WTC11 (cell line): Measurements from ENCODE around the gene ADARB2.

Source experiments
- CREB1 ChIP-seq: sonication (generic); formaldehyde crosslinking; IDR thresholded peaks from 2 replicates; pipeline ENCODE4 v1.8.0; 2023; ENCODE audit warnings: mild to moderate bottlenecking, missing genetic modification reagents
- ESRRA ChIP-seq: sonication (generic); formaldehyde crosslinking; IDR thresholded peaks from 2 replicates; pipeline ENCODE4 v1.8.1; 2022; ENCODE audit warnings: mild to moderate bottlenecking, missing genetic modification reagents, borderline replicate concordance
- JUN ChIP-seq: sonication (generic); formaldehyde crosslinking; IDR thresholded peaks from 2 replicates; pipeline ENCODE4 v1.8.0; 2023; ENCODE audit warnings: mild to moderate bottlenecking, missing genetic modification reagents
- MAX ChIP-seq: sonication (generic); formaldehyde crosslinking; IDR thresholded peaks from 2 replicates; pipeline ENCODE4 v1.8.0; 2022; ENCODE audit warnings: mild to moderate bottlenecking, missing genetic modification reagents
- OVOL2 ChIP-seq: fragments of 250-450 bp; sonication (Bioruptor Pico); IDR thresholded peaks from 2 replicates; pipeline ENCODE4 v1.9.0; 2021; ENCODE audit warnings: mild to moderate bottlenecking, borderline replicate concordance
- ZNF138 ChIP-seq: sonication (generic); formaldehyde crosslinking; conservative IDR thresholded peaks from 2 replicates; pipeline ENCODE4 v1.8.1; 2022; ENCODE audit warnings: mild to moderate bottlenecking, moderate library complexity, missing genetic modification reagents
- TF ChIP-seq, protein P1 (sequence below): fragments of 200-600 bp; IDR thresholded peaks from 2 replicates; pipeline ENCODE4 v1.8.0; 2022; ENCODE audit warnings: antibody characterized with exemption
- TF ChIP-seq, protein P2 (sequence below): sonication (generic); formaldehyde crosslinking; IDR thresholded peaks from 2 replicates; pipeline ENCODE4 v1.8.1; 2023; ENCODE audit warnings: mild to moderate bottlenecking, missing genetic modification reagents, moderate library complexity
- TF ChIP-seq, protein P3 (sequence below): sonication (generic); formaldehyde crosslinking; IDR thresholded peaks from 2 replicates; pipeline ENCODE4 v1.8.1; 2022; ENCODE audit warnings: low read depth, missing genetic modification reagents, borderline replicate concordance

DNA sequence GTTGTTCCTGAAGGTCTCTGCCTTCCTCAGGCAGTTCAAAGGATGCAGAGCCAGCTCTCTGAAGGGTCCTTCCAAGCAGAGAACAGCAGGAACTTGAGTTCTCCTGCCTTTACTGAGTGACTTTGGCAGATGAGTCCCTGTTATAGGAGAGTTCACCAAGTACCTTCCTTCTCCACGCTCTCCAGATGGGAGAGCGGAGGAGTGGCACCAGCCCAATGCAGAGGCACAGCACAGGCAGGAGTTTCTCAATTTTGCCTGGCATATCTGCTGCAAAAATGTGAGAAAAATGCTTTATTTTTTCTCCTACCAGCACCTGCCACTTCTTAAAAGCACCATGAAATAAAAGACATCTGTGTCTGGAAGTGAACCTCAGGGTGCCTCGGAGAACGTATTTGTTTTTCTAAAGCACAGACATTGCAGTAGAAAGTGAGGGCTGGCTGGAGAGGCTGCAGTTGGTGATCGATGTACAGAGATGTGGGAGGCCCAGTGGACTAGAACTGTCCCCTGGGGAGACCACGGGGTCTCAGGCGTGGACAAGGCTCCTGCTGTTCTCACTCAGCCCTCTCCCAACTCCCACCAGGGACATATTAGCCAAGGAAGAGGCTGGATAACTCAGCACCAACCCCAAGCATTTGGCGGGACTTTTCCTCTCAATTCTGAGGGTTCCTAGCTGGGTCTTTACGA is 506.6 kb downstream of the ADARB2 start:
- TF ChIP-seq, protein P1, sequence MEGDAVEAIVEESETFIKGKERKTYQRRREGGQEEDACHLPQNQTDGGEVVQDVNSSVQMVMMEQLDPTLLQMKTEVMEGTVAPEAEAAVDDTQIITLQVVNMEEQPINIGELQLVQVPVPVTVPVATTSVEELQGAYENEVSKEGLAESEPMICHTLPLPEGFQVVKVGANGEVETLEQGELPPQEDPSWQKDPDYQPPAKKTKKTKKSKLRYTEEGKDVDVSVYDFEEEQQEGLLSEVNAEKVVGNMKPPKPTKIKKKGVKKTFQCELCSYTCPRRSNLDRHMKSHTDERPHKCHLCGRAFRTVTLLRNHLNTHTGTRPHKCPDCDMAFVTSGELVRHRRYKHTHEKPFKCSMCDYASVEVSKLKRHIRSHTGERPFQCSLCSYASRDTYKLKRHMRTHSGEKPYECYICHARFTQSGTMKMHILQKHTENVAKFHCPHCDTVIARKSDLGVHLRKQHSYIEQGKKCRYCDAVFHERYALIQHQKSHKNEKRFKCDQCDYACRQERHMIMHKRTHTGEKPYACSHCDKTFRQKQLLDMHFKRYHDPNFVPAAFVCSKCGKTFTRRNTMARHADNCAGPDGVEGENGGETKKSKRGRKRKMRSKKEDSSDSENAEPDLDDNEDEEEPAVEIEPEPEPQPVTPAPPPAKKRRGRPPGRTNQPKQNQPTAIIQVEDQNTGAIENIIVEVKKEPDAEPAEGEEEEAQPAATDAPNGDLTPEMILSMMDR = no peak
- no peak for TF ChIP-seq ESRRA
- TF ChIP-seq, protein P2, sequence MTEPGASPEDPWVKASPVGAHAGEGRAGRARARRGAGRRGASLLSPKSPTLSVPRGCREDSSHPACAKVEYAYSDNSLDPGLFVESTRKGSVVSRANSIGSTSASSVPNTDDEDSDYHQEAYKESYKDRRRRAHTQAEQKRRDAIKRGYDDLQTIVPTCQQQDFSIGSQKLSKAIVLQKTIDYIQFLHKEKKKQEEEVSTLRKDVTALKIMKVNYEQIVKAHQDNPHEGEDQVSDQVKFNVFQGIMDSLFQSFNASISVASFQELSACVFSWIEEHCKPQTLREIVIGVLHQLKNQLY = no peak
- TF ChIP-seq, protein P3, sequence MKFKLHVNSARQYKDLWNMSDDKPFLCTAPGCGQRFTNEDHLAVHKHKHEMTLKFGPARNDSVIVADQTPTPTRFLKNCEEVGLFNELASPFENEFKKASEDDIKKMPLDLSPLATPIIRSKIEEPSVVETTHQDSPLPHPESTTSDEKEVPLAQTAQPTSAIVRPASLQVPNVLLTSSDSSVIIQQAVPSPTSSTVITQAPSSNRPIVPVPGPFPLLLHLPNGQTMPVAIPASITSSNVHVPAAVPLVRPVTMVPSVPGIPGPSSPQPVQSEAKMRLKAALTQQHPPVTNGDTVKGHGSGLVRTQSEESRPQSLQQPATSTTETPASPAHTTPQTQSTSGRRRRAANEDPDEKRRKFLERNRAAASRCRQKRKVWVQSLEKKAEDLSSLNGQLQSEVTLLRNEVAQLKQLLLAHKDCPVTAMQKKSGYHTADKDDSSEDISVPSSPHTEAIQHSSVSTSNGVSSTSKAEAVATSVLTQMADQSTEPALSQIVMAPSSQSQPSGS = no peak
- TF ChIP-seq ZNF138 = no peak
- TF ChIP-seq CREB1 = no peak
- no peak for TF ChIP-seq OVOL2 (CRISPR knock-in tag)
- no peak for TF ChIP-seq JUN (CRISPR knock-in tag)
- TF ChIP-seq MAX (CRISPR knock-in tag) = no peak
